ENCODE data around the gene PCDH12. TPM values are rescaled to one million over a fixed set of nuclear protein-coding genes. Genes with fewer than 3 reads are reported as not detected.
A peak's percentile ranks its signal among the peaks of the same experiment; 100 is the strongest.

The PCDH12 gene
- total RNA-seq, 1 experiment from 2014 or later, result not detected

DNA sequence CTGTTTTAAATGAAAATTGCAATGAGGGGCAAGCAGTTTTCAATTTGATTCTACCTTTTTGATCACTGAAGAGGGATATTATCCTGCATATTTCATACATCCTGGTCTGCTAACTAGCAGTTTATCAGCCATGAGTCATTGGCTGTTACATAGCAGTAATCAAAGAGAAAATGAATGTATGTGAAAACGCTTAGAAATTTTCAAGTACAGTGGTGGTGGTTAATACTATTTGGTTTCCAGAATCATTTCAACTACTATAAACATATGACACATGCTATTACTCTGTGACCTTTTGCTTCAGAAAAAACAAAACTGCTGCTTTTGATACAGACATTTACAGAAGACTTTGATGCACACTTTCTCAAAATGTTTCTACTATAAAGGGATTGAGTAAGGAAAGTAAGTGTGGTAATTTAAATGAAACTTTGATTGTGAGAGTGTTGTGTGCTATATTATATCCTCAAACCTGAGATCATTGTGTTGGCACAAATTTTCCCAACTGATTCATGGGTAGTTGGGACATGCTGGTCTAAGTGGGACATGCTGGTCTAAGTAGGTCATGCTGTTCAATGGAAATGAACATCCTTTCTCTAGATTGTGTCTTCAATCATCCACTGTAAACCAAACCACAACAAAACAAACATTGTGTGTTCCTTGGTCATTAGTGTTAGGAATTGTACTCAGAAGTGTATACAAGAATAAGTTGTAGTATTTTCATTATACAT lies 16.0 kb upstream of the PCDH12 start:
- no peak overlapping the region for H3K4me3 Mint-ChIP-seq (ENCODE audit: unreplicated experiment)
- POLR2A ChIA-PET, result no interaction called here
- CTCF ChIA-PET, result interaction anchor here (6.9 to 7.0 kb wide), 2 partner anchors 16 to 17 kb away, joined by 62 to 102 read pairs; partner anchors contain the start of gene PCDH12
- H3K27me3 Mint-ChIP-seq (ENCODE audit: insufficient read depth, unreplicated experiment), result no peaks in the 10 kb centered on the region
- no TSS peak for BruUV-seq (replicated peaks)
- peaks cover 26% of the 10 kb centered on the region for H3K4me1 Mint-ChIP-seq (ENCODE audit: insufficient read depth, unreplicated experiment)
- peak overlapping the region; percentile 63 for H3K27ac Mint-ChIP-seq (ENCODE audit: low read depth, unreplicated experiment)
- DNase-seq (ENCODE audit: unreplicated experiment), result no peak
- TF ChIP-seq, protein P1, sequence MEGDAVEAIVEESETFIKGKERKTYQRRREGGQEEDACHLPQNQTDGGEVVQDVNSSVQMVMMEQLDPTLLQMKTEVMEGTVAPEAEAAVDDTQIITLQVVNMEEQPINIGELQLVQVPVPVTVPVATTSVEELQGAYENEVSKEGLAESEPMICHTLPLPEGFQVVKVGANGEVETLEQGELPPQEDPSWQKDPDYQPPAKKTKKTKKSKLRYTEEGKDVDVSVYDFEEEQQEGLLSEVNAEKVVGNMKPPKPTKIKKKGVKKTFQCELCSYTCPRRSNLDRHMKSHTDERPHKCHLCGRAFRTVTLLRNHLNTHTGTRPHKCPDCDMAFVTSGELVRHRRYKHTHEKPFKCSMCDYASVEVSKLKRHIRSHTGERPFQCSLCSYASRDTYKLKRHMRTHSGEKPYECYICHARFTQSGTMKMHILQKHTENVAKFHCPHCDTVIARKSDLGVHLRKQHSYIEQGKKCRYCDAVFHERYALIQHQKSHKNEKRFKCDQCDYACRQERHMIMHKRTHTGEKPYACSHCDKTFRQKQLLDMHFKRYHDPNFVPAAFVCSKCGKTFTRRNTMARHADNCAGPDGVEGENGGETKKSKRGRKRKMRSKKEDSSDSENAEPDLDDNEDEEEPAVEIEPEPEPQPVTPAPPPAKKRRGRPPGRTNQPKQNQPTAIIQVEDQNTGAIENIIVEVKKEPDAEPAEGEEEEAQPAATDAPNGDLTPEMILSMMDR (IDR thresholded peaks at IDR 0.05; ENCODE audit: unreplicated experiment), result no peak
- no peaks in the 10 kb centered on the region for H3K9me3 Mint-ChIP-seq (ENCODE audit: unreplicated experiment)
- peaks cover 81% of the 10 kb centered on the region for H3K36me3 Mint-ChIP-seq (ENCODE audit: insufficient read depth, unreplicated experiment)
- intact Hi-C loops (cut with micrococcal nuclease), result no loop called here

- peak; percentile 42 for DNase-seq (ENCODE audit: unreplicated experiment)
- POLR2A ChIA-PET, result interaction anchor here (0.6 to 3.9 kb wide), 49 partner anchors 8 to 1423 kb away, joined by 3 to 57 read pairs (median 5); partner anchors contain the start of genes ARAP3, DELE1, DIAPH1 and EIF4EBP3
- Mint-ChIP-seq H3K4me1 (ENCODE audit: insufficient read depth, unreplicated experiment) (peaks cover 27% of the 10 kb centered on the region), H3K36me3 (ENCODE audit: insufficient read depth, unreplicated experiment) (peaks cover 52% of the 10 kb centered on the region), H3K9me3 (ENCODE audit: unreplicated experiment) (no peaks in the 10 kb centered on the region), H3K27ac (ENCODE audit: low read depth, unreplicated experiment) (peak overlapping the region; percentile 99), H3K27me3 (ENCODE audit: insufficient read depth, unreplicated experiment) (no peaks in the 10 kb centered on the region), H3K4me3 (ENCODE audit: unreplicated experiment) (peak overlapping the region; percentile 88)
- CTCF ChIA-PET, result interaction anchor here (0.6 to 18.0 kb wide), 42 partner anchors 9 to 1775 kb away, joined by 3 to 395 read pairs (median 6); partner anchors contain the start of genes DELE1, EIF4EBP3, GNPDA1 and PCDH1
- no TSS peak for BruUV-seq (replicated peaks)
- TF ChIP-seq, protein P1 (IDR thresholded peaks at IDR 0.05; ENCODE audit: unreplicated experiment), result no peak
- intact Hi-C loops (cut with micrococcal nuclease), result loop anchor here (1.0 to 10.0 kb wide), 3 partner anchors 45 to 277 kb away; no protein-coding TSS in a partner anchor
These were observed 12.1 kb upstream of the PCDH12 start for GRCh38 chr5:141969783-141970771.

DNA sequence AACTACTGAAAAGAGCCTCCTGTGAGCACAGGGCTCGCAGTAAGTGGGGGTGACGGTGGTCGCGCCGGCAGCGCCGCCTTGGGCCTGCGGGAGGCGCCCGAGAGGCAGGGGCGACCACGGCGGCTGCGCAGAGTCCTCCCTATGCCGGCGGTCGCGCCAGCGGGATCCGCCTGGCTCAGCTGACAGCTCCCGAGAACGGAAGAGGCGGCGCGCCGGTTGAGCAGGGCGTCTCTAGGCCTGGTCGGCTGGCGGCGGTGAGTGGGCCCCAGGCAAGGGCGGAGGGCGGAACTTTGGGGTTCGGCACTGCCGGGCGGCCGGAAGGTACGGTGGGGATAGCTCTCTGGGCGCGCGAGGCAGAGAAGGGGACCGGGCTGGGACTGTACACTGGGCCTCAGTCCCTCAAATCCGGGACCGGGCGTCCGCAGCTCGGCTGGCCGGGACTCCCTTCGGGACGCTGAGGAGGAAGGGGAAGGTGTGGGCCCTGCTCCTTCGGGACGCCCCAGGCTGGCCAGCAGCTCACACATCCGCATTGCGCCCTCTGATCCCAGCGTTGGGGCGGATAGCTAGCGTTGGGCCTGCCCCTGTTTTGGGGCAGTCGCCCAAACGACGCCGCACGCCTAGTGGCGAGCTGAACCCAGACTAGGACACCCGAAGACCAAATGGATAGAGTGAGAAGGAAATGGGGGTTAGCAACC lies 11.1 kb upstream of the PCDH12 start, which contains the start of gene RNF14:
Gene RNF14 (plus strand): TSS at position 192 of the 695 bp plus-strand sequence. CDS start 4,484 bp downstream, outside the sequence.
- peak within 1 kb of the TSS; percentile 88 for H3K4me3 Mint-ChIP-seq (ENCODE audit: unreplicated experiment)
- intact Hi-C loops (cut with micrococcal nuclease), result loop anchor here (1.0 to 10.0 kb wide), 3 partner anchors 46 to 276 kb away; no protein-coding TSS in a partner anchor
- no peaks in the 10 kb centered on the region for H3K9me3 Mint-ChIP-seq (ENCODE audit: unreplicated experiment)
- H3K27ac Mint-ChIP-seq (ENCODE audit: low read depth, unreplicated experiment), result peak within 1 kb of the TSS; percentile 99
- H3K36me3 Mint-ChIP-seq (ENCODE audit: insufficient read depth, unreplicated experiment), result peaks cover 42% of the 10 kb centered on the region
- POLR2A ChIA-PET, result interaction anchor here (0.6 to 3.9 kb wide), 58 partner anchors 8 to 1368 kb away, joined by 3 to 57 read pairs (median 5); partner anchors contain the start of genes ARAP3, DELE1, DIAPH1 and FCHSD1
- BruUV-seq (replicated peaks), result TSS peak; percentile 69
- peak; percentile 97 for DNase-seq (ENCODE audit: unreplicated experiment)
- no peaks in the 10 kb centered on the region for H3K27me3 Mint-ChIP-seq (ENCODE audit: insufficient read depth, unreplicated experiment)
- TF ChIP-seq, protein P1 (IDR thresholded peaks at IDR 0.05; ENCODE audit: unreplicated experiment), result peak; percentile 100
- CTCF ChIA-PET, result interaction anchor here (0.6 to 18.0 kb wide), 52 partner anchors 10 to 1422 kb away, joined by 3 to 395 read pairs (median 5); partner anchors contain the start of genes DELE1, EIF4EBP3, GNPDA1 and PCDH1
- H3K4me1 Mint-ChIP-seq (ENCODE audit: insufficient read depth, unreplicated experiment), result peaks cover 24% of the 10 kb centered on the region
